A673 (cell line): ENCODE results near the gene OR14C36.

Experiments
- EZH2 ChIP-seq: fragments of 200-600 bp; sonication (generic); IDR thresholded peaks from 2 replicates; pipeline ENCODE4 v1.6.1; 2017; ENCODE audit warnings: borderline replicate concordance, low read depth, mild to moderate bottlenecking, mixed read lengths, antibody characterized with exemption, low read length; ENCODE audit not compliant: poor library complexity, severe bottlenecking
- TF ChIP-seq, protein P1 (sequence below): fragments of 300-800, 200-600 bp; sonication (generic); conservative IDR thresholded peaks from 2 replicates; pipeline ENCODE4 v1.5.1; 2017; ENCODE audit warnings: low read depth, mild to moderate bottlenecking, antibody characterized with exemption, low read length, moderate library complexity, mixed read lengths

DNA sequence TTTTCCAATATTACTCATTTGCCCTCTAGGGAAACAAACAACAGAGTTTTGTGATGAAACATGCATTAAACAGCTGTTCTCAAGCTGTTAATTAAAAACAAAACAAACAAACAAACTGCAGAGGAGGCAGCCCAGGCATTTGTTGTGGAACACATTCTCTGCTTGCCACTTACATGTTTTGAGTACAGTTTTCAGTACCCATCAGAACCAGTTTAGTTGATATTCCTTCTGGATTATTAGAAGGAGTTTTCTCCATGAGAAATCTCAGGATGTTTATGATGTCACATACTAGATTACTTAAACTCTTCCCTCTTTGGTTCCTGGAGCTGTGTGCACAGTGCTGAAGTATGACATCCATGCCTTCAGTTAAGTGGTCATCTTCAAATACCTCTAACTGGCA, 26.9 kb downstream of the OR14C36 start, which contains the start of gene OR2T6:
- TF ChIP-seq, protein P1, sequence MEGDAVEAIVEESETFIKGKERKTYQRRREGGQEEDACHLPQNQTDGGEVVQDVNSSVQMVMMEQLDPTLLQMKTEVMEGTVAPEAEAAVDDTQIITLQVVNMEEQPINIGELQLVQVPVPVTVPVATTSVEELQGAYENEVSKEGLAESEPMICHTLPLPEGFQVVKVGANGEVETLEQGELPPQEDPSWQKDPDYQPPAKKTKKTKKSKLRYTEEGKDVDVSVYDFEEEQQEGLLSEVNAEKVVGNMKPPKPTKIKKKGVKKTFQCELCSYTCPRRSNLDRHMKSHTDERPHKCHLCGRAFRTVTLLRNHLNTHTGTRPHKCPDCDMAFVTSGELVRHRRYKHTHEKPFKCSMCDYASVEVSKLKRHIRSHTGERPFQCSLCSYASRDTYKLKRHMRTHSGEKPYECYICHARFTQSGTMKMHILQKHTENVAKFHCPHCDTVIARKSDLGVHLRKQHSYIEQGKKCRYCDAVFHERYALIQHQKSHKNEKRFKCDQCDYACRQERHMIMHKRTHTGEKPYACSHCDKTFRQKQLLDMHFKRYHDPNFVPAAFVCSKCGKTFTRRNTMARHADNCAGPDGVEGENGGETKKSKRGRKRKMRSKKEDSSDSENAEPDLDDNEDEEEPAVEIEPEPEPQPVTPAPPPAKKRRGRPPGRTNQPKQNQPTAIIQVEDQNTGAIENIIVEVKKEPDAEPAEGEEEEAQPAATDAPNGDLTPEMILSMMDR, result no peak
- no peak for TF ChIP-seq EZH2
